HG02884 (cell line): ENCODE measurements around the gene TMEM203.

Experiments
- ATAC-seq: cut with Tn5 transposase; IDR thresholded peaks from one replicate; pipeline ENCODE4 v1.9.1; 2021; ENCODE audit warnings: mild to moderate bottlenecking, moderate library complexity; ENCODE audit not compliant: unreplicated experiment

TMEM203 gene

DNA sequence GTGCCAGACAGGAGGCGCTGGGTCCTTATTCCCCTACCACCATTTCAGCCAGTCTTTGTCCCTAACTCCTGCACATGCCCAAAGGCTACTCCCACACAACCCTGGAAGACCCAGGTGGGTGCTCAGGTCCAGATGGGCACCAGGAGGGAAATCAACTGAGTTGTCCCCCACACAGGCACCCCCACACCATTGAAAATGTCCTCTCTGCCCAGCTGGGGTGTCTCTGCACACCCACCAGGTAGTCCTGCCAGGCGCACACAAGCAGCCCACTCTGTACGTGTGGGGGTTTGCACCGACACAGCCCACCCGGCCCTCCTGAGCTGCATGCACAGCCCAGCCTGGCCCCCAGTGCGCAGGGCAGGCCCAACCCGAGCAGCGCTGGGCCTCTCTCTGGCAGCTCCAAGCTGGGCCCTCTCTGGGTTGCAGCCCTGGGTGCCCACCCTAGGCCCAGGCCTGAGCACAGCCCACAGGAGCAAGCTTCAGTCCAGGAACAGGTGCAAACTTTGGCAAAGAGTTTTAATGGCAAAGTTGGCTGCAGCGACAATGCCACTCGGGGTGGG is 14.4 kb upstream of the TMEM203 start:
- ATAC-seq: no peak

DNA sequence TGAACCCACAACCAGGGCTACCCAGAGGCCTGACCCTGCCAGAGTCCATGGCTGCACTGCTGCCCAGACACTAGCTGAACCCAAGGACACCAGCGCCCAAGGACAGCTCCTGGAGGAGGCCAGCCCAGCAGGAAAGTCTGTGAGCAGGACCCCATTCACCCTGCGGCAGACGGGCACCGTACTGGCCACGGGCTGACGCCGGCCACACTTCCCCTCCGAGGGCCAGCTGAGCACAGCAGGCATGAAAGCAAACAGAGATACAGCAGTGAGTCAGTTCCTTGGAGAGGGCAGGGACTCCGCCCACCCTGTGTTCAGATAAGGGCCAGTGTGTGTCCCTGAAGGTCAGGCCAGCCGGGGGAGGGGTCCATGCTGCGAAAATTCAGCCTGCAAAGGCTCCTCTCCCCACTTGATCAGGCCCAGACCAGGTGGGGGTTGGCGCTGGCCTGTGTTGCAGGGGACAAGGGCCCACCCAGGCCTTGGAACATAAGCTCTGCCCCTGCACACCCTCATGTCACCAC is 13.4 kb upstream of the TMEM203 start:
- no peak for ATAC-seq

GRCh38 chr9:137218212-137218753 is 12.8 kb upstream of the TMEM203 start:
- ATAC-seq: no peak

- ATAC-seq: no peak
Measured at GRCh38 chr9:137217276-137218211, 12.1 kb upstream of the TMEM203 start.

DNA sequence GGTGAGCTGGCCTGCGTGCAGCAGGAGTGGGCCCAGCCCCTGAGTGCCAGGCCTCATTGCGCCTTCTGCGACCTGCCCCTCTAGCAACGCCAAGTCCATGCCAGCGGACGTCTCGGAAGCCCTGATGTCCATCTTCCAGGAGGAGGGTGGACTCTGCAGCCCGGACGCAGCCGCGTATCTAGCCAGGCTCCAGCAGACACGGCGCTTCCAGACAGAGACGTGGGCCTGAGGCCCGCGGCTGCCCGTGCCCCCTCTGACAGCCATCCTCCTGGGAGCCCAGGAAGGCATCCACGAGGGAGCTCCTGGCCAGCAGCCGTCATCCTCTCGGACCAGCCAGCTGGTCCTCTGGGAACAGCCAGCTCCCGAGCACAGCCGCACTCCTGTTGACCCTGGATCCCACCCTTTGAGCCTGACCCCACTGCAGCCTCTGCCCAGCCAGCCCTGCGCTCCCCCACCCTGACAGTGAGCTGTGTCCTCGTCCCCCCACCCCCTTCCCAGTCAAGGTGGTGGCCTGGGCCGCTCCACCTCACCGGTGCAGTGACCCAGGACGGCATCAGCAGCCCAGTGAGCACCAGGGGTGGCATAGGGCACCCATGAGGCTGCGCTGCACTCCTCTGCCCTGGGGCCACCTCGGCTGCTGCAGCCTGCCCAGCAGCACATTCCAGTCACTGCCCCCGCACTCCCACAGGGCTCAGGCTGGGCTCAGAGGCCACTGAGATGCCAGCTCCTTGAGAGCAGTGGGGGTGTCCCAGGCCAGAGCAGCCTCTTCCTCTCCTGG is 10.9 kb upstream of the TMEM203 start:
- no peak for ATAC-seq

- no peak for ATAC-seq
Measured at GRCh38 chr9:137215196-137215986, 9.9 kb upstream of the TMEM203 start.

- no peak for ATAC-seq
Measured at GRCh38 chr9:137214620-137215019, 9.2 kb upstream of the TMEM203 start.

- ATAC-seq: no peak
Measured at GRCh38 chr9:137213160-137214060, 8.0 kb upstream of the TMEM203 start.

DNA sequence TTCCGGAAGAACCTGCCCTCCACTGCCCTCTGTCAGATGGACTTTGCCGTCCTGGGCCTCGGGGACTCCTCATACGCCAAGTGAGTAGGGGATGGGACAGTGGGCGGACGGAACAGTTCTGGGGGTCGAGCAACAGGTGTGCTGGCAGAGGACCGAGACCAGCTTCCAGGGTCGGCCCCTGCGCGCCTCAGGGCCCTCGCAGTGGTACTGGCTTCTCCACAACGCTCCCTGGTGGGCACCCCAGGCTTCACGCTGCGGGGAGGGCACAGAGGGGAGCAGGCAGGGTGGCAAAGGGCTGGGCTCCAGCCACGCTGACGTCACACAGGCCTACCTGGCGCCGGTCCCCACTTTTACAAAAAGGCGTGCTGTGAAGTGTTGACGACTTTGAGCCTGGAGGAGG is 7.1 kb upstream of the TMEM203 start:
- no peak for ATAC-seq

- no peak for ATAC-seq
Measured at GRCh38 chr9:137211532-137211931, 6.1 kb upstream of the TMEM203 start.

GRCh38 chr9:137206602-137207001 is 1.2 kb upstream of the TMEM203 start:
- no peak for ATAC-seq

DNA sequence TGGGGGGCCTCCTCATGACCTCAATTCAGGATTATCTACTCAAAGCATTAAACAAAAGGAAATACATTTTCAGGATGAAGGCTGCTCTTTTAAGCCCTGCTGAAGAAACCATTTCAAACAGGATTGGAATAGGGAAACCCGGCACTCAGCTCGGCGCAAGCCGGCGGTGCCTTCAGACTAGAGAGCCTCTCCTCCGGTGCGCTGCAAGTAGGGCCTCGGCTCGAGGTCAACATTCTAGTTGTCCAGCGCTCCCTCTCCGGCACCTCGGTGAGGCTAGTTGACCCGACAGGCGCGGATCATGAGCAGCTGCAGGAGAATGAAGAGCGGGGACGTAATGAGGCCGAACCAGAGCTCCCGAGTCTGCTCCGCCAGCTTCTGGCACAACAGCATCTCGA is 720 bp downstream of the TMEM203 start:
- no peak for ATAC-seq

DNA sequence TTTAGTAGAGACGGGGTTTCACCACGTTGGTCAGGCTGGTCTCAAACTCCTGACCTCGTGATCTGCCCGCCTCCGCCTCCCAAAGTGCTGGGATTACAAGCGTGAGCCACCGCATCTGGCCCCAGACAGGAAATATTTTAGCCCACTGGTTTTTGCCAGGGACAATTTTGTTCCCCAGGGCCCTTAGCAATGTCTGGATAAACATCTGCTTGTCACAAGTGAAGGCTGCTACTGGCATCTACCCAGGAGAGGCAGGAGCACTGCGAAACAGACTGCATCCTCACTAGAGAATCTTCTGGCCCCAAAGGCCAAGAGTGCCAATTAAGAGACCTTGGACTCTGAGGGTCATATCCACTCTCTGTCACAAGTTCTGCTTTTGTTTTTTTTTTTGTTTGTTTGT is 2.5 kb downstream of the TMEM203 start:
- no peak for ATAC-seq

GRCh38 chr9:137201205-137201868 is 4.1 kb downstream of the TMEM203 start:
- ATAC-seq: no peak

DNA sequence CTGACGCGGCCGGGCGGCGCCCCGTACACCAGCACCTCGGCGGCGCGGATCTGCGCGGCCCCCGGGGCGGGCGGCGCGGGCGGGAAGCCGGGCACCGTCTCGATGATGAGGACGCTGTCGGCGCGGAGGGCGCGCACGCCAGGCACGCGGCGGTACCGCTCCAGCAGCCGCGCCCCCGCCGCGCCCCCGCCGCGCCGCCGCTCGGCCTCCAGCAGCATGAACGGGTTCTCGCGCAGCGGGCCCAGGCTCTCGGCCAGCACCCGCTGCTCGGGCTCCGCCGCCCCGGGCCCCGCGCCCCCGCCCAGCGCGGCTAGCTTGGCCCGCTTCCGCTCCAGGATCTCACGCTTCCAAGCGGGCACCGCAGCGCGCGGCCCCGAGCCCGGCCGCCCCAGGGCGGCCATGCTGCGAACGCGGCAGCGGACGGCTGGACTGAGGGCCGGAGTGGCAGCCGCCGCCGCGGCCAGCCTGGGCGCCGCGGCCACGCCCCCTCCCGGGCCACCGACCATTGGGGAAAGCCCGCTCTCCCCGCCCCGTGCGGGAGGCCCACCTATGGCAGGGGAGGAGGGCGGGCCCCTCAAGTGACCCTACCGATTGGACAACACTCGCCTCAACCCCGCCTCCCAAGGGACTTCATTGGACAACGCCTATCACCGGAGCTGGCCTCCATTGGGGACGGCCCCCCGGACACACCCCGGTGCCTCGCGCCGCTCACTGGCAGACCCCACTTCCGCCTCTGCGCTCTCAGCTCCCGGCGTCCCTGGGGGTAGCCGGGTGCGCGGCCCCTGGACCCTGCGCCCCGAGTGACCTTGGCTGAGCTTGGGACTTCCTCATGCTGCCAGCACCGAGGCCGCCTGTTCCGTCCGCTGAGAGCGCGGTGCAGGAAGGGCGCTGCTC is 4.9 kb downstream of the TMEM203 start, which contains the start of gene TPRN:
Gene TPRN, minus strand, starts transcription at position 431 of the 894 bp plus-strand sequence. Its CDS starts 30 bp downstream, at position 401.
- peak; percentile 87 for ATAC-seq

- no peak for ATAC-seq
Measured at GRCh38 chr9:137199411-137200121, 5.9 kb downstream of the TMEM203 start.

DNA sequence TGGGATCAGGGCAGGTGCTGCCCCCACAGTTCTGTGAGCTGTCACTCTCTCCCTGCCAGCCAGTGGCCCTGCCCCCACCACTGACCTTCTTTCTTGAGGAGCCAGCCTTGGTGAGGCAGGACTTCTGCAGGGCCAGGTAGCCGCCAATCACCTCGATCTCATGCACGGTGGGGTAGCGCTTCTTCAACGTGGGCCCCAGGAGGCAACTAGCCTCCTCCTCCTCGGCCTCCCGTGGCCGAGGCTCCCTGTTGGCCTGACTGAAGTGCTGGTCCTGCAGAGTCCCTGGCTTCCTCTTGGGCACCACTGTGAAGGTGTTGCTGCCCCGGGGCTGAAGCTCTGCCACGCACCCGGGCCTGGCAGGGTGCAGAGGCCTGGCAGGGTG is 6.6 kb downstream of the TMEM203 start:
- ATAC-seq: no peak
